Astrocyte (in vitro differentiated cells and primary cell): ENCODE results near the gene NAV2.

ENCODE experiments used
- CTCF ChIP-seq: IDR thresholded peaks from 2 replicates; pipeline ENCODE4 v1.5.1; 2011; ENCODE audit warnings: low read depth, mild to moderate bottlenecking, inconsistent platforms, low read length, moderate library complexity; ENCODE audit not compliant: insufficient read depth
- EZH2 ChIP-seq: IDR thresholded peaks from 2 replicates; pipeline ENCODE4 v1.6.1; 2012; ENCODE audit warnings: mild to moderate bottlenecking, low read length, inconsistent platforms; ENCODE audit not compliant: insufficient read depth

DNA sequence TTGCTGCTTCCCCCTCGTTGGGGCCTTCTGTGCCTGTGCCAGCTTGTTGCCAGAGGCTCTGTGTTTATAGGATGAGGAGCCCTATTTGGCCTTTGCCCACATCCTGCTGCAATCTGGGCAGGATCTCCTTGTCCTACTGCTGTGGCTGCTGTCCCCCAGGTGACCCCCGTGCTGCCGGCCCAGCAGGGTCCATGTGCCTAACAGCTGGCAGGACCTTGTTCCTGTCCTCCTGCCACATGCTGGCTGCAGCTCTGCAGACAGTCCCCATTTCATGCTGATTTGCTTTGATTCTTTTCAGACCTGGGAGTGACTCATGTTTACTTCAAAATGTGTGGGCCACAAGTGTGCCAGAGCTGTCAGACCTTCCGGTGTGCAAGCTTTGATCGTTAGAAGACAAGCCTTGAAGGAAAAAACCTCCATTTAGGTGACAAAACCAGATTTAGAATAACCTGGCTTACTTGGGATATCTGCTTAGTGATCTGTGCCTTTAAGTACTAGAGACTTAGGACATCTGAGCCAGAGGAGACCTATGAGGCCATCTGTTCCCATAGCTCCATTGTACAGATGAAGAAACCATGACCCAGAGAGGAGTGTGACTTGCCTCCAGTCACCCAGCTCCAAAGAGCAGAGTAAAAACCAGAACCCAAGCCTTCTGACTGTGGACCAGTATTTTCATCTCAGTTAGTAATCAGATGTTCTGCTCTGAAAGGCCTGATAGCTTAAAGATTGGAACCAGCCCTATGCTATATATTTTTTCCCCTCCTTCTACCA, 11.1 kb downstream of the NAV2 start:
- TF ChIP-seq CTCF (no peak), EZH2 (no peak)
